GM18873 (cell line): ENCODE measurements around the gene C1QB.
"Not testable (repeated sequence)": the region's sequence is repeated elsewhere in the genome, so short reads cannot be mapped to it uniquely, and the experiment has no call there.

Source experiments
- ATAC-seq: cut with Tn5 transposase; IDR thresholded peaks from one replicate; pipeline ENCODE4 v1.9.1; 2021; ENCODE audit warnings: mild to moderate bottlenecking, moderate library complexity, moderate number of reproducible peaks; ENCODE audit not compliant: unreplicated experiment, low FRiP score

Gene C1QB

DNA sequence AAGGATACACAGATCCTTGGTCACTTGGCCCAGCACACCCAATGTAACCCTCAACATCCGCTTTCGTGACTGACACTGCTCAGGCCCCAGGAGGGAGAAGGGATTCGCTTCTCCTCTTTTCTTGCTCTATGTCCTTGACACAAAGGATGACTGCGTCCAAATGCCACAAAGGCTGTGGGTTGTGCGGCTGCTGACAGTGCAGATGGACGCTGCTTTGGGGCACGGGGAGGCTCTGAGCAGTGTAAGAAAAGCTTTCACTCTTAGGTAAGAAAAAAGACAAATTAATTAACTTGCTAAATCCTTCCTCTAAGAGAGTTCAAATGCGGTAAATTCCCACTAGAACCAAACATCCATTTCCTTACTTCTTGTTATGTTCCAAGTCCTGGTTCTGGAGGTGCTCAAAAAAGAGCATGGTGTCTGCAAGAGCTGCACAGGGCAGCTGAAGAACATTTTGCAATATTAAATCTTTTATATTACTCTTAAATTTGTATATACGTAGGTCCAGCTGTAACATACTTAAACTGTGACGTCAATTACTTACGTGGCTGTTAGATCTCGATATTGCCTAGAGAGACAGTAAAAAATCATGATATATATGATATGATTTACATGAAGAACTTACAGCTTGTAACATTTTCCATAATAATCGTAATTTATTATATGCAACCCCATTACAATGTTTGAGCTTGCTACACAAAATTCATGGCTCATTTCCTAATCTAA lies 38.2 kb downstream of the C1QB start:
- no peak for ATAC-seq

DNA sequence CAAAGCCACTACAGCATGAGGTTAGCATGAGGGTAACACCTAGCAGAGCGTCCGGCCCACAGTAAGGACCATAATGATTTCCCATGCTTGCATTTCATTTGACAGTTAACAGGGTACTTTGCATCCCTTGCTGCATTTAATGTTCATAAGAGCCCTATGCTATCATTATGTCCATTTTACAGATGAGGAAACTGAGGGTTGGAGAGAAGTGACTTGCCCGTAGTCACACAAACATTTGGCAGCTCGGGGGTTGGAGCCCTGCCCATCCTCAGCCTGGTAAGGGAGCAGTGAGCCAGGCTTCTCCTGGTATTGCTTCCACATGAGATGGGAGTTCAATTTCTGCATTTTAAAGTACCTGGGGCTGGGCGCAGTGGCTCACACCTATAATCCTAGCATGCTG lies 41.1 kb downstream of the C1QB start:
- no peak for ATAC-seq

DNA sequence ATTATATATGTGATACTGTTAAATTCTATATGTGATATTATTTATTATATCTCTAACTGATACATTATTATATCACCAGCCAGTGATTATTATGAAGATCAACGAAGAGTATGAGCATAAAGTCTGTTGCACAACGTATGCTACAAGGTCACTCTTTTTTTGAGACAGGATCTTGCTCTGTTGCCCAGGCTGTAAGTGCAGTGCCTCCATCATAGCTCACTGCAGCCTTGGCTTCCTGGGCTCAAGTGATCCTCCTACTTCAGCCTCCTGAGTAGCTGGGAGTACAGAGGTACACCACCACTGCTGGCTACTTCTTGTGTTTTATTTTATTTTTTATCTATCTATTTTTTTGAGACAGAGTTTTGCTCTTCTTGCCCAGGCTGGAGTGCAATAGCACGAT lies 43.6 kb downstream of the C1QB start:
- ATAC-seq, result no peak

GRCh38 chr1:22697980-22698379 lies 44.9 kb downstream of the C1QB start:
- no peak for ATAC-seq

DNA sequence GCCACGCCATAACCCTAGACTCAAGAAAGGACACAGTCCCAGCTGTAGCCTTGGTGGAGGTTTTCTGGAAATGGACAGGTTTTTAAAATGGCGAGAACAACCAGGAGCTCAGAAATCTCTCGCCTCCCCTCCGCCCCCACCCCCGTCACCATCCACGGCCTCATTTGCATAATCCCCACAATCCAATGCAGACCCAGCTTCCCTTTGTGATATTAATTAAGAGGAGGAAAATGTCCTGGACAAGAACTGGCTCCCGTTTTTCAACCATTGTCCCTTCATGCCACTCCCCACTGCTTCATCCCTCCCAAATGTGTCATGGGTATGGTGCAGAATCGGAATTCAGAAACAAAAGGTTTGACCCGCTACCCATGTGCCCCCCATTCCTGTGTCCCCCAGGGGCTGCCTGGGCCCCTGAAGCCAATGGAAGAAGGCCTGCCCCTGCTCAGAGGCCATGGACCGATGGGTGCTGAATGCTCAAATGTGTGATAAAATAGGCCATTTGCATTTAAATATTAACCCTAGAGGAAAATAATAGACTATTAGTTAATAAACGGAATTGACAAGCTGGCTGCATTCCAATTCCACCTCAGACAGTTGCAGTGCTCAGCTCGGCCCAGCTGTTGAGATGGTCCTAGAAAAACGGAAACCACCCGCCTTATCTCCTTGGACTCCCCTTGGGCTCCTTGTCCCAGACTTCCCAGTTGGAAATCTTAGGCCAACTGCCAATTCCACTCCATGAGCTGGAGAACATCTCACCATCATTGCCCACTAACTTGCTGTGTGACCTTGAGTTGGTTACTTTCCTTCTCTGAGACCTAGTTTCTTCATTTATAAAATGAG lies 46.9 kb downstream of the C1QB start:
- no peak for ATAC-seq

- no peak for ATAC-seq
Observed at GRCh38 chr1:22702296-22703085, 49.5 kb downstream of the C1QB start.

DNA sequence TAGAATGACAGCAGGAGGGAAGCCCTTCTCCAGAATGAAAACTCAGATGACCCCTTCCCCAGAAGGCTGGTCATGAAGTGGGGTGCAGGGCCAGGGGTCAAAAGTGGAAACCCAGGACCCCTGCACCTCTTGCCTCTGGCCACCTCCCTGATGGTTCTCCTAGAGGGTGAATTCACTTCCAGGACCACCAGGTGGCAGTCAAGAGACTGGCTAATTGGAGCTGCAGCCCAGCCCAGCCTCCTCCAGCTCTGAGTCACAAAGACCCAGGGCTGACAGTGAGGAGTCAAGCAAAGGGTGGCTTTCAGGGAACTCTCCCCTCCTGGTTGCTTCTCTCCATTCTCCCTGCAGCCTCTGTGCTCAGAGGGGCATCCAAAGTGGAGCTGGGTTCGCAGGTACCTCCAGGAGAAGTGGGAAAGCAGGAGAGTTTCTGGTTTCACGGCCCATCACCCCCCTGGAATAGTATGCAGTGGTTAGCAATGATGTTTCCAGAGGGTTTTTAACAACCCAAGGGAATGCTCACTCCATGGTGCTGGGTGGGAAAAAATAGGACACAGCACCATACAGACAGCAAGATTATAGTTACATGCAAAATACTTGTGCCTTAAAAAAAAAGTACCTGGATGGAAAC lies 51.5 kb downstream of the C1QB start:
- ATAC-seq, result no peak

DNA sequence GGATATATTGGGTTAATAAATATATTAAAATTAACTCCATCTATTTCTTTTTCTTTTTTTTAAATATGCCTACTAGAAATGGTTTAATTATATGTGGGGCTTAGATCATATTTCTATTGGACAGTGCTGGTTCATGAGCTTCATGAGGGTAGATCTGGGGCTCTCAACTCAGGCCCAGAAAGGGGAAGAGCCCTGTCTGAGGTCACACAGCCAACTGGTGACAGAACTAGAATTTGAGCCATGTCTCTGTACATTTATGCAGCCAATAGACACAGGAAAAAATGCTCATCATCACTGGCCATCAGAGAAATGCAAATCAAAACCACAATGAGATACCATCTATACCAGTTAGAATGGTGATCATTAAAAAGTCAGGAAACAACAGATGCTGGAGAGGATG lies 52.5 kb downstream of the C1QB start:
- ATAC-seq, result no peak

GRCh38 chr1:22706100-22706499 lies 53.1 kb downstream of the C1QB start:
- ATAC-seq, result not testable (repeated sequence)

GRCh38 chr1:22708777-22709176 lies 55.7 kb downstream of the C1QB start:
- no peak for ATAC-seq

- ATAC-seq, result no peak
Observed at GRCh38 chr1:22709227-22709626, 56.2 kb downstream of the C1QB start.

DNA sequence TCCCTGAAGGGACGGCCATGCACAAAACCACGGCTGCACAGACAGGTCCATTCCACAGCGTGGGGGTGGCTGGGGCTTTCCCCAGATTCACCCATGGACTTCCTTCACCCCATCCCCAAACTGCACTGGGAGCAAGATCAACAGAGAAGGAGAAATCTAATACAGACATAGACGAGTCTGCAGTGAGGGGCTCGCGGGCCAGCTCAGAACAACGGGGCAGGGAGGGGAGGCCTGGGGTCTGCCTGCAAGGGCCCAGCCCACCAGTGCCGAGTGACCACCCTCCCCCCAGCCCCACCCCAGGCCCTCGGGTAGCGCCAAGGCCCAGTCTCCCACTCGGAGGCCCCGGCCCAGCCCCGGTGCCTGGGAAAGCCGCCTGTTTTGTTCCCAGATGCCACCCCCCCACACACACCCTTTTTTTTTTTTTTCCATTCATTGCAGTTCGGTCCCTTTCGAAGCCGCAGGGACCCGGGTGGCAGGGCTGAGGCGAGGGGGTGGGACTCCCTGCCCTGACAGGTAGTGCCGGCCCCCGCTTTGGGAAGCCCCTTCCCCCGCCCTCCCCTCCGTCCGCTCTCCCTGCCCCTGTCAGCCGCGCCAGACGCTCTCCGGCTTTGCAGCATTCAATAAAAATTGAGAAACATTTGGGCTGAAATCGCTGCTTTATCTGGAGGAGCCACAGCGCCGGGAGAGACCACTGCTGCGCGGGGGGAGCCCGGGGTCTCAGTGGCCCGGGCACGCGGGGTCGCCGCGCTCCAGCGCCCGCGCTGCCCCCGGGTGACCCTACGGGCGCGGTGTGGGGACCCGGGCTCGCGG lies 57.1 kb downstream of the C1QB start:
- no peak for ATAC-seq

GRCh38 chr1:22710701-22711049 lies 57.6 kb downstream of the C1QB start, which contains the start of gene EPHB2:
EPHB2 (plus strand) TSS chr1:22710839; CDS start chr1:22710983, 144 bp downstream.
- no peak for ATAC-seq

DNA sequence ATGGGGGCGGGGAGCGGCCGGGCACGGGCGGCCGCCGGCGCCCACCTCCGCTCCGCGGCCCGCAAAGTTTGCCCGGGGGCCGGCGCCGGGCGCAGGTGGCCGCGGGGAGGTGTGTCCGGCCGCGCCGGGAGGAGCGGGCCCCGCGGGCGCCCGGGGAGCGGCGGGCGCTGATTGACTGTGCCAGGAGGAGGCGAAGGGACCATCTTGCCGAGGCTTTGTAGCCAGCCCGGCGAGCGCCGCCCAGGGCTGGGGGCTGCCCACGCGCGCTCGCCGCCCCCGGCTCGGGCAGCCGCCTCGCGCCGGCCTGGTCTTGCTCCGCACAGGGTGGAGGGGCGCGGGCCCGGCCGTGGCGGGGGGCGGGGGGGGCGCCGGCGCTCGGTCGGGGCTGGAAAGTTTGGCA lies 58.0 kb downstream of the C1QB start:
- no peak for ATAC-seq
